Ishikawa (cell line): Measurements from ENCODE around the gene HOXC9.

Experiments used
- CREB1 ChIP-seq: IDR thresholded peaks from 2 replicates; pipeline ENCODE4 v1.6.1; 2012; ENCODE audit warnings: low read depth
- MAX ChIP-seq: IDR thresholded peaks from 2 replicates; pipeline ENCODE4 v1.6.1; 2012
- RAD21 ChIP-seq: IDR thresholded peaks from 2 replicates; pipeline ENCODE4 v1.6.1; 2012; ENCODE audit warnings: low read depth
- USF1 ChIP-seq: IDR thresholded peaks from 2 replicates; pipeline ENCODE4 v1.6.1; 2012
- TF ChIP-seq, protein P1 (sequence below): IDR thresholded peaks from 2 replicates; pipeline ENCODE4 v1.6.1; 2012; ENCODE audit warnings: low read depth, mild to moderate bottlenecking

GRCh38 chr12:54026640-54027441 lies 26.9 kb downstream of the HOXC9 start:
- TF ChIP-seq MAX: no peak
- TF ChIP-seq CREB1: no peak
- no peak for TF ChIP-seq RAD21
- no peak for TF ChIP-seq USF1
- TF ChIP-seq, protein P1, sequence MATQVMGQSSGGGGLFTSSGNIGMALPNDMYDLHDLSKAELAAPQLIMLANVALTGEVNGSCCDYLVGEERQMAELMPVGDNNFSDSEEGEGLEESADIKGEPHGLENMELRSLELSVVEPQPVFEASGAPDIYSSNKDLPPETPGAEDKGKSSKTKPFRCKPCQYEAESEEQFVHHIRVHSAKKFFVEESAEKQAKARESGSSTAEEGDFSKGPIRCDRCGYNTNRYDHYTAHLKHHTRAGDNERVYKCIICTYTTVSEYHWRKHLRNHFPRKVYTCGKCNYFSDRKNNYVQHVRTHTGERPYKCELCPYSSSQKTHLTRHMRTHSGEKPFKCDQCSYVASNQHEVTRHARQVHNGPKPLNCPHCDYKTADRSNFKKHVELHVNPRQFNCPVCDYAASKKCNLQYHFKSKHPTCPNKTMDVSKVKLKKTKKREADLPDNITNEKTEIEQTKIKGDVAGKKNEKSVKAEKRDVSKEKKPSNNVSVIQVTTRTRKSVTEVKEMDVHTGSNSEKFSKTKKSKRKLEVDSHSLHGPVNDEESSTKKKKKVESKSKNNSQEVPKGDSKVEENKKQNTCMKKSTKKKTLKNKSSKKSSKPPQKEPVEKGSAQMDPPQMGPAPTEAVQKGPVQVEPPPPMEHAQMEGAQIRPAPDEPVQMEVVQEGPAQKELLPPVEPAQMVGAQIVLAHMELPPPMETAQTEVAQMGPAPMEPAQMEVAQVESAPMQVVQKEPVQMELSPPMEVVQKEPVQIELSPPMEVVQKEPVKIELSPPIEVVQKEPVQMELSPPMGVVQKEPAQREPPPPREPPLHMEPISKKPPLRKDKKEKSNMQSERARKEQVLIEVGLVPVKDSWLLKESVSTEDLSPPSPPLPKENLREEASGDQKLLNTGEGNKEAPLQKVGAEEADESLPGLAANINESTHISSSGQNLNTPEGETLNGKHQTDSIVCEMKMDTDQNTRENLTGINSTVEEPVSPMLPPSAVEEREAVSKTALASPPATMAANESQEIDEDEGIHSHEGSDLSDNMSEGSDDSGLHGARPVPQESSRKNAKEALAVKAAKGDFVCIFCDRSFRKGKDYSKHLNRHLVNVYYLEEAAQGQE: no peak
